ENCODE data around the gene RIN3. TPM values are rescaled to one million over a fixed set of nuclear protein-coding genes. Genes with fewer than 3 reads are reported as not detected.

Gene RIN3
- total RNA-seq: 3.7 and 4.4 TPM in 2 replicates

- peak; percentile 74 to 77 for DNase-seq (ENCODE audit: low read depth in 2 of 2)
Observed at GRCh38 chr14:92513204-92513965, at the start of gene RIN3. Gene RIN3, plus strand, starts transcription at chr14:92513781. Its CDS starts 152 bp downstream, at chr14:92513933.

GRCh38 chr14:92464156-92464555 lies 49.4 kb upstream of the RIN3 start:
- no peak for DNase-seq (ENCODE audit: low read depth in 2 of 2)

- DNase-seq (ENCODE audit: low read depth in 2 of 2): no peak
Observed at GRCh38 chr14:92464716-92465115, 48.9 kb upstream of the RIN3 start.

- DNase-seq (ENCODE audit: low read depth in 2 of 2): no peak
Observed at GRCh38 chr14:92465353-92466055, 48.1 kb upstream of the RIN3 start.

- DNase-seq (ENCODE audit: low read depth in 2 of 2): peak in 1 of 2 donors; percentile 31
Observed at GRCh38 chr14:92466059-92466458, 47.5 kb upstream of the RIN3 start.

- DNase-seq (ENCODE audit: low read depth in 2 of 2): no peak
Observed at GRCh38 chr14:92469515-92469914, 44.1 kb upstream of the RIN3 start.

GRCh38 chr14:92470215-92470614 lies 43.4 kb upstream of the RIN3 start:
- DNase-seq (ENCODE audit: low read depth in 2 of 2): no peak

GRCh38 chr14:92470811-92471210 lies 42.8 kb upstream of the RIN3 start:
- no peak for DNase-seq (ENCODE audit: low read depth in 2 of 2)

GRCh38 chr14:92471919-92472318 lies 41.7 kb upstream of the RIN3 start:
- DNase-seq (ENCODE audit: low read depth in 2 of 2): peak in 1 of 2 donors; percentile 91

GRCh38 chr14:92472860-92473259 lies 40.7 kb upstream of the RIN3 start:
- no peak for DNase-seq (ENCODE audit: low read depth in 2 of 2)

- DNase-seq (ENCODE audit: low read depth in 2 of 2): peak in 1 of 2 donors; percentile 39
Observed at GRCh38 chr14:92473261-92473968, 40.2 kb upstream of the RIN3 start.

- peak; percentile 30 to 80 for DNase-seq (ENCODE audit: low read depth in 2 of 2)
Observed at GRCh38 chr14:92473969-92474535, 39.5 kb upstream of the RIN3 start.

GRCh38 chr14:92475037-92475436 lies 38.5 kb upstream of the RIN3 start:
- DNase-seq (ENCODE audit: low read depth in 2 of 2): no peak

GRCh38 chr14:92475451-92476187 lies 38.0 kb upstream of the RIN3 start:
- DNase-seq (ENCODE audit: low read depth in 2 of 2): peak; percentile 84 to 97

- DNase-seq (ENCODE audit: low read depth in 2 of 2): no peak
Observed at GRCh38 chr14:92480856-92481255, 32.7 kb upstream of the RIN3 start.

GRCh38 chr14:92481386-92481785 lies 32.2 kb upstream of the RIN3 start:
- peak in 1 of 2 donors; percentile 52 for DNase-seq (ENCODE audit: low read depth in 2 of 2)

- DNase-seq (ENCODE audit: low read depth in 2 of 2): no peak
Observed at GRCh38 chr14:92481811-92482555, 31.6 kb upstream of the RIN3 start.

GRCh38 chr14:92482621-92483319 lies 30.8 kb upstream of the RIN3 start:
- DNase-seq (ENCODE audit: low read depth in 2 of 2): no peak

GRCh38 chr14:92484132-92484823 lies 29.3 kb upstream of the RIN3 start:
- no peak for DNase-seq (ENCODE audit: low read depth in 2 of 2)
